GM21360 (cell line): ENCODE measurements around the gene PITPNM3.
"Not testable (repeated sequence)": the region's sequence is repeated elsewhere in the genome, so short reads cannot be mapped to it uniquely, and the experiment has no call there.

Experiments
- ATAC-seq: cut with Tn5 transposase; IDR thresholded peaks from one replicate; pipeline ENCODE4 v1.9.1; 2021; ENCODE audit warnings: mild to moderate bottlenecking, moderate library complexity; ENCODE audit not compliant: unreplicated experiment

The PITPNM3 gene

GRCh38 chr17:6556121-6557039 lies at the start of gene PITPNM3:
Gene PITPNM3 (minus strand): TSS chr17:6556555. CDS start chr17:6556406, 149 bp downstream.
- no peak for ATAC-seq

GRCh38 chr17:6605142-6605541 lies 48.8 kb upstream of the PITPNM3 start:
- ATAC-seq, result no peak

GRCh38 chr17:6603744-6604325 lies 47.5 kb upstream of the PITPNM3 start:
- no peak for ATAC-seq

- no peak for ATAC-seq
Observed at GRCh38 chr17:6602141-6602540, 45.8 kb upstream of the PITPNM3 start.

DNA sequence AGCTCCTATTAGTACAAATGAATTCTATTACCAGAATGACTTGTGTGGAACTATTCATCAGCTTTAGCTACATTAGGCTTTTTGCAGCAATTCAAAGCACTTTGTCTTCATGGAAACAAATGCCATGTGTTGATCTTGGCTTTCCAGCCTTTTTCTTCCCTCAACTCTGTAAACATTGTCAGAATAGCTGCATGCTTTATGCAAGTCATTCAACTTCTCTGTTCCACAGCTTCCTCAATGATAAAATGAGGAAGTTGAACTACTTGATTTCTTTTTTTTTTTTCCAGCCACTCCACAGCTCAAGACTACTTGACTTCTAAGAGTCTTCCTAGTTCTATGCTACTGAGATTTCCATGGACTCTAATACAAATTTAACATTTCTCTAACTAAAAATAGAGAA lies 43.0 kb upstream of the PITPNM3 start:
- ATAC-seq, result no peak

DNA sequence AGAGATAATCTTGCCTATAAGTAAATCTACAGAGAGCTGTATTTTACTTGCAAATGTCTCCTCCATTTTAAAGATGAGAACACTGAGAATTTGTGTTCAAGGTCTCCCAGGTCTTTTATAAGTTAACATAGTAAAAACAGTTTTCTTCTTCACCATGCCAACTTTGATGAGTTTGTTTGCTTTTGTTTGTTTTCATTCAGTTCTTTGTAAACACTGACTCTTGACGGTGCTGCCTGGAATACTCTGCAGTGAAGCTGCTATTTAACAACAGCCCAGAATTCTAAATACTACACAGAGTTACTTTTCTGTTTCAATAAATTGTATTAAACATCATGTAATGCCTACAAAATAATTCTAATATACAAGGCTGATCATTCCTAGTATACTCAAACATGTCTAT lies 41.4 kb upstream of the PITPNM3 start:
- no peak for ATAC-seq

DNA sequence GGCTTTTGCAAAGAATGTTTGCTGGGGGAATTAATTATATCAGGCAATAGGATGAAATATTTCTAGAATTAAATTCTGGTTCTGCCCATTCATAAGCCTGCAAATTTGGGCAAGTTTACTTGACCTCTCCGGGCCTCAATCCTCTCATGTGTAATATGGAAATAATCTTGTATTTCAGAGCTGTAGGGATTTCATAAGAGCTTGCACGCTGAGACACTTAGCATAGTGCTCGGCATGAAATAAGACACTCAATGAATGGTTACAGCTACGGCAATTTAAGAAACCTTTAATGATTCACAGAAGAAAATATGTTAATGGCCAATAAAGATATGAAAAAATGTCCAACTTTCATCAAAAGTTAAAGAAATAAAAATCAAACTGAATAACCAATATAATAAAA lies 40.6 kb upstream of the PITPNM3 start:
- no peak for ATAC-seq

- no peak for ATAC-seq
Observed at GRCh38 chr17:6596511-6596910, 40.2 kb upstream of the PITPNM3 start.

GRCh38 chr17:6596081-6596480 lies 39.7 kb upstream of the PITPNM3 start:
- no peak for ATAC-seq

DNA sequence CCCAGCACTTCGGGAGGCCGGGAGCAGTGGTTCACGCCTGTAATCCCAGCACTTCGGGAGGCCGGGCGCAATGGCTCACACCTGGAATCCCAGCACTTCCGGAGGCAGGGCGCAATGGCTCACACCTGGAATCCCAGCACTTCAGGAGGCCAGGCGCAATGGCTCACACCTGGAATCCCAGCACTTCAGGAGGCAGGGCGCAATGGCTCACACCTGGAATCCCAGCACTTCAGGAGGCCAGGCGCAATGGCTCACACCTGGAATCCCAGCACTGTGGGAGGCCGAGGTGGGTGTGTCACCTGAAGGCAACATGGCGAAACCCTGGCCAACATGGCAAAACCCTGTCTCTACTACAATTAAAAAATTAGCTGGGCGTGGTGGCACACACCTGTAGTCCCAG lies 37.0 kb upstream of the PITPNM3 start:
- ATAC-seq, result not testable (repeated sequence)

DNA sequence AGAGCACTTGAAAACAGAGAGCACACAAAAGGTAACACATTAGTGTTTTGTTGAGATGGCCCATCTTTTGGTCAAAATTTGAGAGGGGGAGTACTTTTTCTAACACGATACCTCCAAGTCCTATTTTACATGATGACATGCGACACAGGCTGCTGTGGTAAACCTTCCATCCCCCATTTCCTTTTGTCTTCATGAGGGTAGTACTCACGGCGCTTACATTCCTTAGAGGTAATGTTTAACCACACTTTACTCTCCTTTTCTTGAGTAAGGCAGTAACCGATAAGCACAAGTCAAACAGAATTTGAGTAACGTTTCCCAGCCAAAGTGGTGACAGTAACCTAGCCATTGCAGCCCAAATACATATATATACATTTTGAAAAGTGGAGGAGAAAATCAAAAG lies 35.8 kb upstream of the PITPNM3 start:
- no peak for ATAC-seq

DNA sequence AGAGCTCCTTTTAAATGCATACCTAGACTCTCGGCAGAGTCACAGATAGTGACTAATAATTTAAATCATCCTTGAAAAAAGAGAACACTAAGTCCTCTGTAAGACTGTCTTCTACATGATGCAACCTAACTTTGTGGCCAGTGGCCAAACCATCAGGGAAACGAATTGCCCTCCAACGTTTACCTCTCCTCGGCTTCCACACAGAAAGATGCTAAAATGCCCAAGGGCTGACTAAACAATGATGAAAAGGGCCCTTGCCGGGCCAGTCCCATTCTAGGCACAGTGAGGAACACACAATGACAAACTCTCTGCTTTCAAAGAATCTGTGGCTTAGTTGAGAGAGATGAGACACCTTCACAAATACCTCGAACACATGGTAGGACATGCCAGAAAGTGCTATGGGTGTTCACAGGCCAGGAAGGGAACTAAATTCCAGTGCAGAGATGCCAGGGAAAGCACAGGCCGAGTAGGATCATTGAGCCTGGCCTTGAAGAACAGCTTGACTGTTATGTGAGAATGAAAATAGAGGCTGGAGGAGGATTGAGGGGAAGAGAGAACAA lies 35.3 kb upstream of the PITPNM3 start:
- no peak for ATAC-seq

DNA sequence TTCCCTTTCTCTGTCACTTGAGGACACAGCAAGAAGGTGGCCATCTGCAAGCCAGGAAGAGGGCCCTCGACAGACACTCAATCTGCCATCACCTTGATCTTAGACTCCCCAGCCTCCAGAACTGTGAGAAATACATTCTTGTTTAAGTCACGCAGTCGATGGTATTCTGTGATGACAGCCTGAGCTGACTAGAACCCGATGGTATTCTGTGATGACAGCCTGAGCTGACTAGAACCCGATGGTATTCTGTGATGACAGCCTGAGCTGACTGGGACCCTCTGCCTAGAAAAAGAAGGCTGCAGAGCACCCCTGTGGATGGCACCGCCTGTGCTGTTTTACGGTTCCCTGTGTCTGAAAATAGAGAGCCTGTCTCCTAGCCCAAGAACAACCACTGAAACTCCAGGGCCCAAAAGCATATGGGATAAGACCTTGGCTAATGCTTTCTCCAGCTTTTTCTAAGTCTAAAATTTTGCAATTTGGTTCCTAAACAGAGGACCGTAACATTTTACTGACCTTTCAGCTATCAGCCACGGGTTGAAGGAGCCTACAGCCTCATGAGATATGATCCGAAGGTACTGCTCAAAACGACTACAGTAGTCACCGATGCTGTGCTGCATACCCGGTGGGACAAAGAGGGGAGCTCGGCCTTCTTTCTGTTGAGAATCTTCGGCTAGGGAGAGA lies 33.1 kb upstream of the PITPNM3 start:
- no peak for ATAC-seq

DNA sequence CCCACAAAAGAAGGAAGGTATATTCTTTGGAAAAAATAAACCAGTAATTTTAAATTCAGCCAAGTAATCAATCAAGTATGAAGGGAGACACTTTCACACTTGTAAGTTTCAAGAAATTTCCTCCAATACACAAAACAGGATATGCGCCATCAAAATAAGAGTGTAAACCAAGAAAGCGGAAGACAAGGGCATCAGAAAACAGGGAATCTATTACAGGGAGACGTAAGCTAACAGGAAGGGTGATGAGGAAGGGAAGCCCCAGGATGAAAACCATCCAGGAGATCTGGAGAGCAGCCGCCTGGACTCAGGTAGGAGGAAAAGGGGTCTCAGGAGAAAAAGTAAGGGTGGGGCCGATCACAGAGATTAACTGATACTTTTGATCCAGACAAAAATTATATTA lies 31.8 kb upstream of the PITPNM3 start:
- ATAC-seq, result no peak

GRCh38 chr17:6587310-6587709 lies 31.0 kb upstream of the PITPNM3 start:
- no peak for ATAC-seq

- ATAC-seq, result no peak
Observed at GRCh38 chr17:6583411-6583810, 27.1 kb upstream of the PITPNM3 start.

- ATAC-seq, result no peak
Observed at GRCh38 chr17:6580625-6581024, 24.3 kb upstream of the PITPNM3 start.

- ATAC-seq, result no peak
Observed at GRCh38 chr17:6578491-6578890, 22.1 kb upstream of the PITPNM3 start.

DNA sequence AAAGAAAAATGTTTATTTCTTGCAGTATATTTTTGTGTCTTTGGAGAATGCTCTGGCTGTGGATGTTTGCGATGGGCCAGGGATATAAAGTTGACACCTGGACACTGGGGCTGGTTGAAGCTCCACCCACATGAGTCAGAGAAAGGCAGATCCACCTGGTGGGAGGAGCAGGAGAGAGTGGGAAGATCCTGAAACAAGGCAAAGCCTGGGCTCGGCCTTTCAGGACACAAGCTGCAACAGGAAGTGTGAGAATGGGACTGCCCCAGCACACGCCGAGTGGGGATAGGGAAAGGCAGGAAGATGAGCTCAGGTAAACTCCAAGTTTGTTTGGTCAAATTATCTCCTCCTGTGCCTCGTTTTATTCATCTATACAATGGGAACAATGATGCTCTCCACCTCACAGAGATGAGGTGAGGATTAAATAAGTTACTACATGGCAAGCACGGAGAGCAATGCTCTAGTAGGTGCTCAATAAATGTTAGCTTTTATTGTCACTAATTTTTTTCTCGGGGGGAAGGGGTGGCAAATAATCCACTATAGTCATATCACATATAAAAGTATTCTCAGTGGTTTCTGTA lies 21.4 kb upstream of the PITPNM3 start:
- ATAC-seq, result no peak

GRCh38 chr17:6576038-6576785 lies 19.9 kb upstream of the PITPNM3 start:
- ATAC-seq, result no peak
